ENCODE measurements around the gene XRCC3. TPM values are rescaled to one million over a fixed set of nuclear protein-coding genes. Genes with fewer than 3 reads are reported as not detected.

The XRCC3 gene
- total and polyA plus RNA-seq, 10 of the 15 experiments (the other 5 are each of a cell fraction or from before 2014, with no cell fraction given): 0.37 to 52.0 (median 26.8) TPM

DNA sequence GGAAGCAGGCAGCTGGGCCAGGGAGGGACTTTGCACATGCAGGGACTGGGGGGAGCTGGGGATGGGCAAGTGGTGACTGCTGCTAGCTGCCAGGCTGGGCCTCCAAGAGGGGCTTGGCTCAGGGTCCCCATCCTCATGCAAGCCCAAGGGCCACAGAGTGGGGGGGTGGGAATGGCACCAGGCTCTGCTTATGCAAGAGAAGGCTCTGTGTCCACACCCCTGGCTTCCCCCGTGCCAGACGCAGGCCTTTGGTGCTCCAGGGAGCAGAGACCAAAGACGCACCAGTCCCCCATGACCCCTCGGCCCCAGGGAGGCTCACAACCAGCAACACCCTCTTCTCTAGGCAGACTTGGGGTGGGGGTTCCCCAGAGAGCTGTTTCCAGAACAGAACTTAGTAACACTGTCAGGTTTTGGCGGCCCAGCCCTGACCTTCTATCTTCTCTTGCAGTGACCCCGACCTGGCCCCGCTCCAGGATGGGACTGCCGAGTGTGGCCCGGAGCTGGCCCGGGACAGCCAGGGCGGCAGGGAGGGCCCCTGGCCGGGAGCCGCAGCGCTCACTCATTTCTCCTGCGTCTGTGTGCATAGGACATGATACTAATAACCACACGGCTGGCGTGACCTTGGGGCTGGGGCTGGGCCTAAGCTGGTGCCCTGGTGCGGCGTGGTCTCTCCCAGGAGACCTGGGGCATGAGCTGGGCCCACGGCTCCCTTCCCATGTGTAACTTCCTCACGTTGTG, 14.3 kb downstream of the XRCC3 start (continued):
- TF ChIP-seq EZH2 (IDR thresholded peaks at IDR 0.05; ENCODE audit: borderline replicate concordance, control insufficient read depth, low read depth, low read length): no peak
- no peak for TF ChIP-seq JUNB (IDR thresholded peaks at IDR 0.05)
- TF ChIP-seq, protein P1, sequence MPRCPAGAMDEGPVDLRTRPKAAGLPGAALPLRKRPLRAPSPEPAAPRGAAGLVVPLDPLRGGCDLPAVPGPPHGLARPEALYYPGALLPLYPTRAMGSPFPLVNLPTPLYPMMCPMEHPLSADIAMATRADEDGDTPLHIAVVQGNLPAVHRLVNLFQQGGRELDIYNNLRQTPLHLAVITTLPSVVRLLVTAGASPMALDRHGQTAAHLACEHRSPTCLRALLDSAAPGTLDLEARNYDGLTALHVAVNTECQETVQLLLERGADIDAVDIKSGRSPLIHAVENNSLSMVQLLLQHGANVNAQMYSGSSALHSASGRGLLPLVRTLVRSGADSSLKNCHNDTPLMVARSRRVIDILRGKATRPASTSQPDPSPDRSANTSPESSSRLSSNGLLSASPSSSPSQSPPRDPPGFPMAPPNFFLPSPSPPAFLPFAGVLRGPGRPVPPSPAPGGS (IDR thresholded peaks at IDR 0.05; ENCODE audit: borderline replicate concordance, insufficient read depth, low read depth, low read length, poor library complexity, severe bottlenecking): no peak
- TF ChIP-seq, protein P2, sequence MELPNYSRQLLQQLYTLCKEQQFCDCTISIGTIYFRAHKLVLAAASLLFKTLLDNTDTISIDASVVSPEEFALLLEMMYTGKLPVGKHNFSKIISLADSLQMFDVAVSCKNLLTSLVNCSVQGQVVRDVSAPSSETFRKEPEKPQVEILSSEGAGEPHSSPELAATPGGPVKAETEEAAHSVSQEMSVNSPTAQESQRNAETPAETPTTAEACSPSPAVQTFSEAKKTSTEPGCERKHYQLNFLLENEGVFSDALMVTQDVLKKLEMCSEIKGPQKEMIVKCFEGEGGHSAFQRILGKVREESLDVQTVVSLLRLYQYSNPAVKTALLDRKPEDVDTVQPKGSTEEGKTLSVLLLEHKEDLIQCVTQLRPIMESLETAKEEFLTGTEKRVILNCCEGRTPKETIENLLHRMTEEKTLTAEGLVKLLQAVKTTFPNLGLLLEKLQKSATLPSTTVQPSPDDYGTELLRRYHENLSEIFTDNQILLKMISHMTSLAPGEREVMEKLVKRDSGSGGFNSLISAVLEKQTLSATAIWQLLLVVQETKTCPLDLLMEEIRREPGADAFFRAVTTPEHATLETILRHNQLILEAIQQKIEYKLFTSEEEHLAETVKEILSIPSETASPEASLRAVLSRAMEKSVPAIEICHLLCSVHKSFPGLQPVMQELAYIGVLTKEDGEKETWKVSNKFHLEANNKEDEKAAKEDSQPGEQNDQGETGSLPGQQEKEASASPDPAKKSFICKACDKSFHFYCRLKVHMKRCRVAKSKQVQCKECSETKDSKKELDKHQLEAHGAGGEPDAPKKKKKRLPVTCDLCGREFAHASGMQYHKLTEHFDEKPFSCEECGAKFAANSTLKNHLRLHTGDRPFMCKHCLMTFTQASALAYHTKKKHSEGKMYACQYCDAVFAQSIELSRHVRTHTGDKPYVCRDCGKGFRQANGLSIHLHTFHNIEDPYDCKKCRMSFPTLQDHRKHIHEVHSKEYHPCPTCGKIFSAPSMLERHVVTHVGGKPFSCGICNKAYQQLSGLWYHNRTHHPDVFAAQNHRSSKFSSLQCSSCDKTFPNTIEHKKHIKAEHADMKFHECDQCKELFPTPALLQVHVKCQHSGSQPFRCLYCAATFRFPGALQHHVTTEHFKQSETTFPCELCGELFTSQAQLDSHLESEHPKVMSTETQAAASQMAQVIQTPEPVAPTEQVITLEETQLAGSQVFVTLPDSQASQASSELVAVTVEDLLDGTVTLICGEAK (IDR thresholded peaks at IDR 0.05; ENCODE audit: borderline replicate concordance): no peak
- TF ChIP-seq, protein P3, sequence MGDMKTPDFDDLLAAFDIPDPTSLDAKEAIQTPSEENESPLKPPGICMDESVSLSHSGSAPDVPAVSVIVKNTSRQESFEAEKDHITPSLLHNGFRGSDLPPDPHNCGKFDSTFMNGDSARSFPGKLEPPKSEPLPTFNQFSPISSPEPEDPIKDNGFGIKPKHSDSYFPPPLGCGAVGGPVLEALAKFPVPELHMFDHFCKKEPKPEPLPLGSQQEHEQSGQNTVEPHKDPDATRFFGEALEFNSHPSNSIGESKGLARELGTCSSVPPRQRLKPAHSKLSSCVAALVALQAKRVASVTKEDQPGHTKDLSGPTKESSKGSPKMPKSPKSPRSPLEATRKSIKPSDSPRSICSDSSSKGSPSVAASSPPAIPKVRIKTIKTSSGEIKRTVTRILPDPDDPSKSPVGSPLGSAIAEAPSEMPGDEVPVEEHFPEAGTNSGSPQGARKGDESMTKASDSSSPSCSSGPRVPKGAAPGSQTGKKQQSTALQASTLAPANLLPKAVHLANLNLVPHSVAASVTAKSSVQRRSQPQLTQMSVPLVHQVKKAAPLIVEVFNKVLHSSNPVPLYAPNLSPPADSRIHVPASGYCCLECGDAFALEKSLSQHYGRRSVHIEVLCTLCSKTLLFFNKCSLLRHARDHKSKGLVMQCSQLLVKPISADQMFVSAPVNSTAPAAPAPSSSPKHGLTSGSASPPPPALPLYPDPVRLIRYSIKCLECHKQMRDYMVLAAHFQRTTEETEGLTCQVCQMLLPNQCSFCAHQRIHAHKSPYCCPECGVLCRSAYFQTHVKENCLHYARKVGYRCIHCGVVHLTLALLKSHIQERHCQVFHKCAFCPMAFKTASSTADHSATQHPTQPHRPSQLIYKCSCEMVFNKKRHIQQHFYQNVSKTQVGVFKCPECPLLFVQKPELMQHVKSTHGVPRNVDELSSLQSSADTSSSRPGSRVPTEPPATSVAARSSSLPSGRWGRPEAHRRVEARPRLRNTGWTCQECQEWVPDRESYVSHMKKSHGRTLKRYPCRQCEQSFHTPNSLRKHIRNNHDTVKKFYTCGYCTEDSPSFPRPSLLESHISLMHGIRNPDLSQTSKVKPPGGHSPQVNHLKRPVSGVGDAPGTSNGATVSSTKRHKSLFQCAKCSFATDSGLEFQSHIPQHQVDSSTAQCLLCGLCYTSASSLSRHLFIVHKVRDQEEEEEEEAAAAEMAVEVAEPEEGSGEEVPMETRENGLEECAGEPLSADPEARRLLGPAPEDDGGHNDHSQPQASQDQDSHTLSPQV (IDR thresholded peaks at IDR 0.05): no peak
- no peak for TF ChIP-seq MXI1 (IDR thresholded peaks at IDR 0.05; ENCODE audit: low read depth, low read length)
